NB4 (cell line): Measurements from ENCODE around the gene ANKDD1A.

Experiments
- MAX ChIP-seq: IDR thresholded peaks from 2 replicates; pipeline ENCODE4 v1.6.1; 2011; ENCODE audit warnings: low read depth, low read length
- POLR2A ChIP-seq: IDR thresholded peaks from 2 replicates; pipeline ENCODE4 v1.6.1; 2011; ENCODE audit warnings: mild to moderate bottlenecking; ENCODE audit not compliant: insufficient read length; ENCODE audit errors: extremely low read depth

DNA sequence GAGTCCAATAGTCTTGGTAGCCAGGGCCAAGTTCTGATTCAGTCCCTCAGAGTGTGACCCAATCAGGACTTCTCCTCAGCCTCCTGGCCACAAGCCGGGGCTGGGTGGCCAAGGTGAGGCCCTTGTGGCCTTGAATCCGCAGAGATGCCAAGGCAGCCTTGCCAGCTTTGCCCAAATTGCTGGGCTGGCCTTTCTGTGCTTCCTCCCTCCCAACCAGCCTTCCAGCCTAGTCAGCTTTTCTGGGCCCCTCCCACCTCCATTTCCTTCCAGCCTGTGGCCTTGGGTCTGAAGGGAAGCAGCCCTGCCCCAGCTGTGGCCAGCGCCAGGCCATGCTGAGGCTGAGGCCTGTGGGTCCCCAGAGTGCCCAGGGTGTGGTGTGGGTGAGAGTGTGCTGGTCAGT lies 34.3 kb upstream of the ANKDD1A start:
- TF ChIP-seq MAX (no peak), POLR2A (no peak)
